SU-DHL-6 (cell line): ENCODE data around the gene WDR88.

Source experiments
- EZH2phosphoT487 ChIP-seq: fragments of 200-600 bp; sonication (generic), shearing (Covaris generic); conservative IDR thresholded peaks from 2 replicates; pipeline ENCODE4 v1.6.1; 2018; ENCODE audit warnings: mild to moderate bottlenecking, antibody characterized with exemption, low read length, moderate library complexity, mixed read lengths
- TF ChIP-seq, protein P1 (sequence below): fragments of 200-600 bp; sonication (generic); IDR thresholded peaks from one replicate; pipeline ENCODE4 v1.5.1; 2017; ENCODE audit warnings: antibody characterized with exemption, mild to moderate bottlenecking, low read length, moderate library complexity; ENCODE audit not compliant: insufficient read depth, poor library complexity, severe bottlenecking

DNA sequence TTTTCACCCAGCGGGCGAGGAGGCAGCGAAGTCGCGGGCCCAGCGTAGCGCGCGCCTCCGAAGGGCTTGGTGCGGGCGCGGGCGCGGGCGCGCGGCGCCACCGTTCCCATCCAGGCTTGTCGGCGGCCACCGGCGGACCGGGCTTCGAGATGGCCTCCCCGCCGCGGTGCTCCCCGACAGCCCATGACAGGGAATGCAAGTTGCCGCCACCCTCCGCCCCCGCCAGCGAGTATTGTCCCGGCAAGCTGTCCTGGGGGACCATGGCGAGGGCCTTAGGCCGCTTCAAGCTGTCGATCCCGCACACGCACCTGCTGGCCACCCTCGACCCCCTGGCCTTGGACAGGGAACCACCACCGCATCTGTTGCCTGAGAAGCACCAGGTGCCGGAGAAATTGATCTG, at the start of gene WDR88:
- TF ChIP-seq, protein P1, sequence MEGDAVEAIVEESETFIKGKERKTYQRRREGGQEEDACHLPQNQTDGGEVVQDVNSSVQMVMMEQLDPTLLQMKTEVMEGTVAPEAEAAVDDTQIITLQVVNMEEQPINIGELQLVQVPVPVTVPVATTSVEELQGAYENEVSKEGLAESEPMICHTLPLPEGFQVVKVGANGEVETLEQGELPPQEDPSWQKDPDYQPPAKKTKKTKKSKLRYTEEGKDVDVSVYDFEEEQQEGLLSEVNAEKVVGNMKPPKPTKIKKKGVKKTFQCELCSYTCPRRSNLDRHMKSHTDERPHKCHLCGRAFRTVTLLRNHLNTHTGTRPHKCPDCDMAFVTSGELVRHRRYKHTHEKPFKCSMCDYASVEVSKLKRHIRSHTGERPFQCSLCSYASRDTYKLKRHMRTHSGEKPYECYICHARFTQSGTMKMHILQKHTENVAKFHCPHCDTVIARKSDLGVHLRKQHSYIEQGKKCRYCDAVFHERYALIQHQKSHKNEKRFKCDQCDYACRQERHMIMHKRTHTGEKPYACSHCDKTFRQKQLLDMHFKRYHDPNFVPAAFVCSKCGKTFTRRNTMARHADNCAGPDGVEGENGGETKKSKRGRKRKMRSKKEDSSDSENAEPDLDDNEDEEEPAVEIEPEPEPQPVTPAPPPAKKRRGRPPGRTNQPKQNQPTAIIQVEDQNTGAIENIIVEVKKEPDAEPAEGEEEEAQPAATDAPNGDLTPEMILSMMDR: no peak
- no peak for TF ChIP-seq EZH2phosphoT487
